ENCODE measurements around the gene FMNL2. TPM values are rescaled to one million over a fixed set of nuclear protein-coding genes. Genes with fewer than 3 reads are reported as not detected.

FMNL2 gene
- total RNA-seq, 4 donors from 2014 or later: 34.6 to 62.1 (median 51.3) TPM

- no peak for TF ChIP-seq CTCF (IDR thresholded peaks at IDR 0.05)
- DNase-seq (ENCODE audit: low spot score): no peak
- ATAC-seq (ENCODE audit: low FRiP score): no peak
Measured at GRCh38 chr2:152394326-152394725, 59.4 kb downstream of the FMNL2 start.

GRCh38 chr2:152395103-152395502 is 60.1 kb downstream of the FMNL2 start:
- DNase-seq (ENCODE audit: low spot score) (no peak), ATAC-seq (ENCODE audit: low FRiP score) (peak; percentile 30)
- no peak for TF ChIP-seq CTCF (IDR thresholded peaks at IDR 0.05)

GRCh38 chr2:152395572-152395971 is 60.6 kb downstream of the FMNL2 start:
- DNase-seq (ENCODE audit: low spot score): no peak
- TF ChIP-seq CTCF (IDR thresholded peaks at IDR 0.05): no peak
- ATAC-seq (ENCODE audit: low FRiP score): peak; percentile 46

GRCh38 chr2:152396051-152396511 is 61.1 kb downstream of the FMNL2 start:
- DNase-seq (ENCODE audit: low spot score) (no peak), ATAC-seq (ENCODE audit: low FRiP score) (peak; percentile 67)
- no peak for TF ChIP-seq CTCF (IDR thresholded peaks at IDR 0.05)

GRCh38 chr2:152396763-152397162 is 61.8 kb downstream of the FMNL2 start:
- no peak for TF ChIP-seq CTCF (IDR thresholded peaks at IDR 0.05)
- ATAC-seq (ENCODE audit: low FRiP score): no peak
- DNase-seq (ENCODE audit: low spot score): no peak

- no peak for TF ChIP-seq CTCF (IDR thresholded peaks at IDR 0.05)
- DNase-seq (ENCODE audit: low spot score) (no peak), ATAC-seq (ENCODE audit: low FRiP score) (no peak)
Measured at GRCh38 chr2:152399003-152399402, 64.0 kb downstream of the FMNL2 start.

GRCh38 chr2:152400607-152401214 is 65.7 kb downstream of the FMNL2 start:
- ATAC-seq (ENCODE audit: low FRiP score) (no peak), DNase-seq (ENCODE audit: low spot score) (no peak)
- TF ChIP-seq CTCF (IDR thresholded peaks at IDR 0.05): no peak

Data from omental fat pad (tissue), 4 donors.